Measurements from ENCODE around the gene GBP3. TPM values are rescaled to one million over a fixed set of nuclear protein-coding genes. Genes with fewer than 3 reads are reported as not detected.

Gene GBP3
- total and polyA plus RNA-seq, 2 donors (not counting 1 experiment from before 2014, with no cell fraction given) = 9.3 to 16.4 TPM

DNA sequence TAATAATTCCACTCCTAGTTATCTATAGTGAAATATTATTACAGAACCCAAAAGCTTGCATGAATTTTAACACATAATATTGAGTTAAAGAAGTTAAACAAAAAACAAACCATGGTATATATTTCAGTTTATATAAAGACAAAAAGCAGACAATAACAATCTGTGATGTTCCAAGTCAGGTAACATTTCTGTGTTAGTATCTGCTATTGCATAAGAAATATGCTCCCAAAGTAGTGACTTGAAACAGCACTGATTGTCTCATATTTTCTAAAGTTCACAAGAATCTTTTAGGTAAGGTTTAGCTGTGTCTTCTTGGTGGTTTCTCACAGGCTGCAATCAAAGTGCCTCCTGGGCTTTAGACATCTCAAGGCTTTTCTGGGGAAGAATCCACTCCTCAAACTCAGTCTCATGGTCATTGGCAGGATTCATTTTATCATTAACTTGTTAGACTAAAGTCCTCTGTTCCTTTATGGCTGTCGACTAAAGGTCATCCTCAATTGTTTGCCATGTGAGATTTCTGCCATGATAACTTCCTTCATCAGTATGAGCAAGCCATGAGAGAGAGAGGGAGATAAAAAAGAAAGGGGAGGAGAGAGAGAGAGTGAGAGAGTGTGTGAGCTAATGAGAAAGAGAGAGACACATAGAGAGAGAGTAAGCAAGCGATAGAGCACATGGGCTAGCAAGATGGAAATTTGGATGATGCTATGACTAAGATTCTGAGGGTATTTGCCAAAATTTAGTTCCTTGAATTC lies 22.5 kb upstream of the GBP3 start:
- Mint-ChIP-seq H3K4me1 (peaks cover 3% of the 10 kb centered on the region), H3K27me3 (no peaks in the 10 kb centered on the region), H3K4me3 (no peak overlapping the region), H3K9me3 (ENCODE audit: insufficient read depth) (no peaks in the 10 kb centered on the region), H3K27ac (no peak overlapping the region)
- DNase-seq (no peak), ATAC-seq (ENCODE audit: low read depth) (no peak)
- Histone ChIP-seq H3K36me3 (replicated peaks in 1 of 2; ENCODE audit: control extremely low read depth in 1 of 2, control insufficient read depth in 1 of 2, extremely low read depth in 1 of 2, insufficient read depth in 2 of 2, low read length in 1 of 2) (peaks cover 0 to 3% of the 10 kb centered on the region in 2 experiments), H3K4me3 (ENCODE audit: control extremely low read depth in 1 of 5, extremely low read depth in 1 of 5, insufficient read depth in 1 of 5, low read depth in 2 of 5, low read length in 4 of 5) (no peak overlapping the region), H4K20me1 (ENCODE audit: control insufficient read depth, insufficient read depth, low read length, poor library complexity, severe bottlenecking) (no peaks in the 10 kb centered on the region), H2AFZ (ENCODE audit: insufficient read depth, low read depth, low read length, poor library complexity, severe bottlenecking) (no peak overlapping the region), H3K9me3 (ENCODE audit: control extremely low read depth in 1 of 3, control insufficient read depth in 2 of 3, insufficient read depth in 1 of 3, low read length in 2 of 3) (peaks cover 0 to 17% (median 7%) of the 10 kb centered on the region in 3 donors), H3K4me2 (replicated peaks; ENCODE audit: low read depth, low read length, poor library complexity, severe bottlenecking) (no peak overlapping the region), H3K9ac (ENCODE audit: low read length) (no peak overlapping the region), H3K27me3 (replicated peaks in 1 of 4; ENCODE audit: control extremely low read depth in 1 of 4, control insufficient read depth in 3 of 4, insufficient read depth in 4 of 4, low read length in 3 of 4) (no peaks in the 10 kb centered on the region), H3K27ac (ENCODE audit: low read length in 2 of 2) (no peak overlapping the region), H3K4me1 (ENCODE audit: control insufficient read depth in 2 of 2, insufficient read depth in 2 of 2, low read length in 2 of 2) (no peaks in the 10 kb centered on the region), H3K79me2 (ENCODE audit: control insufficient read depth, insufficient read depth, low read length) (no peaks in the 10 kb centered on the region)
- TF ChIP-seq, protein P1, sequence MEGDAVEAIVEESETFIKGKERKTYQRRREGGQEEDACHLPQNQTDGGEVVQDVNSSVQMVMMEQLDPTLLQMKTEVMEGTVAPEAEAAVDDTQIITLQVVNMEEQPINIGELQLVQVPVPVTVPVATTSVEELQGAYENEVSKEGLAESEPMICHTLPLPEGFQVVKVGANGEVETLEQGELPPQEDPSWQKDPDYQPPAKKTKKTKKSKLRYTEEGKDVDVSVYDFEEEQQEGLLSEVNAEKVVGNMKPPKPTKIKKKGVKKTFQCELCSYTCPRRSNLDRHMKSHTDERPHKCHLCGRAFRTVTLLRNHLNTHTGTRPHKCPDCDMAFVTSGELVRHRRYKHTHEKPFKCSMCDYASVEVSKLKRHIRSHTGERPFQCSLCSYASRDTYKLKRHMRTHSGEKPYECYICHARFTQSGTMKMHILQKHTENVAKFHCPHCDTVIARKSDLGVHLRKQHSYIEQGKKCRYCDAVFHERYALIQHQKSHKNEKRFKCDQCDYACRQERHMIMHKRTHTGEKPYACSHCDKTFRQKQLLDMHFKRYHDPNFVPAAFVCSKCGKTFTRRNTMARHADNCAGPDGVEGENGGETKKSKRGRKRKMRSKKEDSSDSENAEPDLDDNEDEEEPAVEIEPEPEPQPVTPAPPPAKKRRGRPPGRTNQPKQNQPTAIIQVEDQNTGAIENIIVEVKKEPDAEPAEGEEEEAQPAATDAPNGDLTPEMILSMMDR (IDR thresholded peaks at IDR 0.05) = no peak
- no peak for TF ChIP-seq EZH2 (IDR thresholded peaks at IDR 0.05; ENCODE audit: borderline replicate concordance, insufficient read depth, low read depth, low read length, poor library complexity, severe bottlenecking)
- CTCF ChIA-PET = no interaction called here
- intact Hi-C loops (cut with micrococcal nuclease) = no loop called here
- POLR2A ChIA-PET = no interaction called here
- WGBS (ENCODE audit: insufficient coverage) = 100% methylated on average over 1 of the region's 2 CpGs

DNA sequence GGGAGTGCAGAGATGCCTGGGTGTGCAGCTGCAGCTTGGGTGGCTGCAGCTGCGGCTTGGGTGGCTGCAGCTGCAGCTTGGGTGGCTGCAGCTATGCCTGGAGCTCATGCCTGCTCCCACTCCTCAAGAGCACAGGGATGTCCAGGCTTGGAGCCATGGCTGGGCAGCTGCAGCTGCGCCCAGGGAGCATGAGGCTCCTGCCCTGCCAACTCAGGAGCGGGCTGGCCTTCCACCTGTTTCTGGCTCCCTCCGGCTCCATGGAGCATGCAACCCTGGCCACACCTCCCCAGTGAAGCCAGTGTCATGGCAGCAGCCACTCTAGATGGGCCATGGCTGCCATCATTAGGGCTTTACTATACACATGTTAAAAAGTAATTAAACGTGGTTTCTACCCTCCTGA lies 21.3 kb upstream of the GBP3 start:
- ATAC-seq (ENCODE audit: low read depth) (no peak), DNase-seq (no peak)
- TF ChIP-seq, protein P1 (IDR thresholded peaks at IDR 0.05) = no peak
- no peak for TF ChIP-seq EZH2 (IDR thresholded peaks at IDR 0.05; ENCODE audit: borderline replicate concordance, insufficient read depth, low read depth, low read length, poor library complexity, severe bottlenecking)
- Histone ChIP-seq H2AFZ (ENCODE audit: insufficient read depth, low read depth, low read length, poor library complexity, severe bottlenecking) (no peak overlapping the region), H3K27me3 (replicated peaks in 1 of 4; ENCODE audit: control extremely low read depth in 1 of 4, control insufficient read depth in 3 of 4, insufficient read depth in 4 of 4, low read length in 3 of 4) (no peaks in the 10 kb centered on the region), H3K79me2 (ENCODE audit: control insufficient read depth, insufficient read depth, low read length) (no peaks in the 10 kb centered on the region), H3K36me3 (replicated peaks in 1 of 2; ENCODE audit: control extremely low read depth in 1 of 2, control insufficient read depth in 1 of 2, extremely low read depth in 1 of 2, insufficient read depth in 2 of 2, low read length in 1 of 2) (no peaks in the 10 kb centered on the region), H3K4me1 (ENCODE audit: control insufficient read depth in 2 of 2, insufficient read depth in 2 of 2, low read length in 2 of 2) (no peaks in the 10 kb centered on the region), H3K9ac (ENCODE audit: low read length) (no peak overlapping the region), H3K27ac (ENCODE audit: low read length in 2 of 2) (no peak overlapping the region), H4K20me1 (ENCODE audit: control insufficient read depth, insufficient read depth, low read length, poor library complexity, severe bottlenecking) (no peaks in the 10 kb centered on the region), H3K9me3 (ENCODE audit: control extremely low read depth in 1 of 3, control insufficient read depth in 2 of 3, insufficient read depth in 1 of 3, low read length in 2 of 3) (peaks cover 0 to 17% (median 7%) of the 10 kb centered on the region in 3 donors), H3K4me2 (replicated peaks; ENCODE audit: low read depth, low read length, poor library complexity, severe bottlenecking) (no peak overlapping the region), H3K4me3 (ENCODE audit: control extremely low read depth in 1 of 5, extremely low read depth in 1 of 5, insufficient read depth in 1 of 5, low read depth in 2 of 5, low read length in 4 of 5) (no peak overlapping the region)
- no peak overlapping the region for H3K4me3 Mint-ChIP-seq
- POLR2A ChIA-PET = no interaction called here
- CTCF ChIA-PET = no interaction called here
- 94% methylated on average over 4 of the region's 5 CpGs for WGBS (ENCODE audit: insufficient coverage)
- intact Hi-C loops (cut with micrococcal nuclease) = no loop called here
- no peak overlapping the region for H3K27ac Mint-ChIP-seq
- no peaks in the 10 kb centered on the region for H3K27me3 Mint-ChIP-seq
- no peaks in the 10 kb centered on the region for H3K9me3 Mint-ChIP-seq (ENCODE audit: insufficient read depth)
- H3K4me1 Mint-ChIP-seq = peaks cover 7% of the 10 kb centered on the region

Measured in B cell (primary cell).